ENCODE measurements around the gene ZNF500.
"Not testable (repeated sequence)": the region's sequence is repeated elsewhere in the genome, so short reads cannot be mapped to it uniquely, and the experiment has no call there.

The ZNF500 gene

GRCh38 chr16:4738370-4738769 lies 28.6 kb downstream of the ZNF500 start:
- FAIRE-seq = not testable (repeated sequence)

GRCh38 chr16:4737545-4737944 lies 29.4 kb downstream of the ZNF500 start:
- no peak for FAIRE-seq

- FAIRE-seq = no peak
Measured at GRCh38 chr16:4736546-4736945, 30.4 kb downstream of the ZNF500 start.

GRCh38 chr16:4734730-4735535 lies 32.0 kb downstream of the ZNF500 start:
- FAIRE-seq = no peak

GRCh38 chr16:4734063-4734729 lies 32.8 kb downstream of the ZNF500 start, which contains the start of the genes ANKS3 and DNAAF8:
Gene ANKS3 (minus strand): TSS chr16:4734271. CDS start chr16:4730149, 4,122 bp downstream.
Gene DNAAF8 (plus strand): TSS chr16:4734537. CDS start chr16:4736515, 1,978 bp downstream.
- FAIRE-seq = no peak

- FAIRE-seq = no peak
Measured at GRCh38 chr16:4733747-4734062, 33.3 kb downstream of the ZNF500 start.

GRCh38 chr16:4733211-4733742 lies 33.7 kb downstream of the ZNF500 start:
- no peak for FAIRE-seq

- no peak for FAIRE-seq
Measured at GRCh38 chr16:4729876-4730275, 37.1 kb downstream of the ZNF500 start.

GRCh38 chr16:4728676-4729075 lies 38.3 kb downstream of the ZNF500 start:
- no peak for FAIRE-seq

- no peak for FAIRE-seq
Measured at GRCh38 chr16:4726616-4727015, 40.3 kb downstream of the ZNF500 start.

GRCh38 chr16:4724661-4725270 lies 42.2 kb downstream of the ZNF500 start:
- FAIRE-seq = no peak

GRCh38 chr16:4723071-4723767 lies 43.7 kb downstream of the ZNF500 start:
- FAIRE-seq = no peak

GRCh38 chr16:4718466-4718865 lies 48.5 kb downstream of the ZNF500 start:
- FAIRE-seq = no peak

GRCh38 chr16:4714996-4715395 lies 52.0 kb downstream of the ZNF500 start:
- no peak for FAIRE-seq

- no peak for FAIRE-seq
Measured at GRCh38 chr16:4713663-4714501, 53.1 kb downstream of the ZNF500 start.

- FAIRE-seq = no peak
Measured at GRCh38 chr16:4709481-4709880, 57.5 kb downstream of the ZNF500 start.

GRCh38 chr16:4706871-4707270 lies 60.1 kb downstream of the ZNF500 start:
- no peak for FAIRE-seq

- no peak for FAIRE-seq
Measured at GRCh38 chr16:4704913-4705312, 62.0 kb downstream of the ZNF500 start.

GRCh38 chr16:4704491-4704890 lies 62.5 kb downstream of the ZNF500 start:
- no peak for FAIRE-seq

GRCh38 chr16:4703906-4704305 lies 63.1 kb downstream of the ZNF500 start:
- FAIRE-seq = no peak

- no peak for FAIRE-seq
Measured at GRCh38 chr16:4702466-4702808, 64.5 kb downstream of the ZNF500 start.

GRCh38 chr16:4701791-4702465 lies 65.0 kb downstream of the ZNF500 start:
- no peak for FAIRE-seq

Data from islet of Langerhans (tissue), 1 donor.